Measurements from ENCODE around the gene PLCL1. TPM values are rescaled to one million over a fixed set of nuclear protein-coding genes. Genes with fewer than 3 reads are reported as not detected.

The PLCL1 gene
- total and polyA plus RNA-seq, 2 experiments from 2014 or later, result 0.80 to 2.3 TPM

GRCh38 chr2:197952540-197953202 lies 148.3 kb downstream of the PLCL1 start:
- no peak overlapping the region for H3K27ac ChIP-seq
- H3K9me2 ChIP-seq (ENCODE audit: insufficient read depth), result no peaks in the 10 kb centered on the region
- H3K27me3 ChIP-seq (replicated peaks; ENCODE audit: insufficient read depth), result no peaks in the 10 kb centered on the region
- H3K4me1 ChIP-seq (ENCODE audit: insufficient read depth), result peaks cover 11% of the 10 kb centered on the region
- no peaks in the 10 kb centered on the region for H3K79me2 ChIP-seq (ENCODE audit: insufficient read depth)
- in situ Hi-C loops (cut with MboI), result no loop called here
- no peak for DNase-seq
- TF ChIP-seq EZH2phosphoT487 (IDR thresholded peaks at IDR 0.05; ENCODE audit: insufficient read depth, low read depth) (no peak), EZH2 (IDR thresholded peaks at IDR 0.05; ENCODE audit: insufficient read depth, poor library complexity, severe bottlenecking) (no peak)
- no peaks in the 10 kb centered on the region for H4K20me1 ChIP-seq (ENCODE audit: insufficient read depth)
- H3K9me3 ChIP-seq (ENCODE audit: low read depth), result no peaks in the 10 kb centered on the region
- no peak overlapping the region for H3K4me2 ChIP-seq (ENCODE audit: unreplicated experiment)
- 83 to 88% methylated on average over 5 of the region's 5 CpGs for WGBS, 2 experiments (ENCODE audit: low coverage in 1 of 2, low lambda C conversion rate in 2 of 2, missing lambda C conversion rate in 2 of 2)
- H3K4me3 ChIP-seq, result no peak overlapping the region
- H3F3A ChIP-seq (ENCODE audit: insufficient read depth), result no peaks in the 10 kb centered on the region
- H3K9ac ChIP-seq, result no peak overlapping the region
- H3K36me3 ChIP-seq (ENCODE audit: low read depth), result no peaks in the 10 kb centered on the region
- no peak overlapping the region for H2AFZ ChIP-seq

GRCh38 chr2:197954328-197954727 lies 149.9 kb downstream of the PLCL1 start:
- Histone ChIP-seq H3K27ac (no peak overlapping the region), H3F3A (ENCODE audit: insufficient read depth) (no peaks in the 10 kb centered on the region; the same call in 1 of the 2 replicates)
- no peak for TF ChIP-seq EZH2phosphoT487 (IDR thresholded peaks at IDR 0.05; ENCODE audit: insufficient read depth, low read depth)
- TF ChIP-seq EZH2 (IDR thresholded peaks at IDR 0.05; ENCODE audit: insufficient read depth, poor library complexity, severe bottlenecking), result no peak

GRCh38 chr2:197958592-197959150 lies 154.3 kb downstream of the PLCL1 start:
- no peaks in the 10 kb centered on the region for H3K79me2 ChIP-seq (ENCODE audit: insufficient read depth)
- H3K27me3 ChIP-seq (replicated peaks; ENCODE audit: insufficient read depth), result no peaks in the 10 kb centered on the region
- TF ChIP-seq EZH2phosphoT487 (IDR thresholded peaks at IDR 0.05; ENCODE audit: insufficient read depth, low read depth), result no peak
- TF ChIP-seq EZH2 (IDR thresholded peaks at IDR 0.05; ENCODE audit: insufficient read depth, poor library complexity, severe bottlenecking), result no peak
- no peak overlapping the region for H2AFZ ChIP-seq
- no peak overlapping the region for H3K27ac ChIP-seq
- H3K9ac ChIP-seq, result no peak overlapping the region
- no peaks in the 10 kb centered on the region for H3K9me3 ChIP-seq (ENCODE audit: low read depth)
- DNase-seq, result peak; percentile 22
- H3K36me3 ChIP-seq (ENCODE audit: low read depth), result no peaks in the 10 kb centered on the region
- in situ Hi-C loops (cut with MboI), result no loop called here
- H3K4me1 ChIP-seq (ENCODE audit: insufficient read depth), result peaks cover 26% of the 10 kb centered on the region
- no peak overlapping the region for H3K4me2 ChIP-seq (ENCODE audit: unreplicated experiment)
- no peaks in the 10 kb centered on the region; the same call in 1 of the 2 replicates for H3F3A ChIP-seq (ENCODE audit: insufficient read depth)
- WGBS, 2 experiments (ENCODE audit: low coverage in 1 of 2, low lambda C conversion rate in 2 of 2, missing lambda C conversion rate in 2 of 2), result 45 to 53% methylated on average over 3 of the region's 3 CpGs
- no peaks in the 10 kb centered on the region for H4K20me1 ChIP-seq (ENCODE audit: insufficient read depth)
- H3K9me2 ChIP-seq (ENCODE audit: insufficient read depth), result no peaks in the 10 kb centered on the region
- H3K4me3 ChIP-seq, result no peak overlapping the region

More at GRCh38 chr2:197954328-197954727, 149.9 kb downstream of the PLCL1 start:
- Histone ChIP-seq H3K4me2 (ENCODE audit: unreplicated experiment) (no peak overlapping the region), H4K20me1 (ENCODE audit: insufficient read depth) (no peaks in the 10 kb centered on the region), H3K27me3 (replicated peaks; ENCODE audit: insufficient read depth) (no peaks in the 10 kb centered on the region), H3K79me2 (ENCODE audit: insufficient read depth) (no peaks in the 10 kb centered on the region), H3K9me2 (ENCODE audit: insufficient read depth) (no peaks in the 10 kb centered on the region), H2AFZ (no peak overlapping the region), H3K9me3 (ENCODE audit: low read depth) (no peaks in the 10 kb centered on the region), H3K4me3 (no peak overlapping the region), H3K36me3 (ENCODE audit: low read depth) (no peaks in the 10 kb centered on the region), H3K9ac (no peak overlapping the region), H3K4me1 (ENCODE audit: insufficient read depth) (peaks cover 22% of the 10 kb centered on the region)
- DNase-seq, result no peak
- in situ Hi-C loops (cut with MboI), result no loop called here
- 75 to 76% methylated on average over 4 of the region's 4 CpGs for WGBS, 2 experiments (ENCODE audit: low coverage in 1 of 2, low lambda C conversion rate in 2 of 2, missing lambda C conversion rate in 2 of 2)

- DNase-seq, result peak; percentile 29
- in situ Hi-C loops (cut with MboI), result no loop called here
- WGBS, 2 experiments (ENCODE audit: low coverage in 1 of 2, low lambda C conversion rate in 2 of 2, missing lambda C conversion rate in 2 of 2), result 85 to 90% methylated on average over 1 of the region's 1 CpG
Observed at GRCh38 chr2:197959383-197959782, 155.0 kb downstream of the PLCL1 start.

More at GRCh38 chr2:197959383-197959782, 155.0 kb downstream of the PLCL1 start:
- Histone ChIP-seq H3F3A (ENCODE audit: insufficient read depth) (no peaks in the 10 kb centered on the region; the same call in 1 of the 2 replicates), H3K9ac (no peak overlapping the region), H3K4me1 (ENCODE audit: insufficient read depth) (peaks cover 22% of the 10 kb centered on the region), H3K79me2 (ENCODE audit: insufficient read depth) (no peaks in the 10 kb centered on the region), H3K4me3 (no peak overlapping the region), H2AFZ (no peak overlapping the region), H3K9me2 (ENCODE audit: insufficient read depth) (no peaks in the 10 kb centered on the region), H3K36me3 (ENCODE audit: low read depth) (no peaks in the 10 kb centered on the region), H3K27me3 (replicated peaks; ENCODE audit: insufficient read depth) (no peaks in the 10 kb centered on the region), H4K20me1 (ENCODE audit: insufficient read depth) (no peaks in the 10 kb centered on the region), H3K9me3 (ENCODE audit: low read depth) (no peaks in the 10 kb centered on the region), H3K27ac (no peak overlapping the region), H3K4me2 (ENCODE audit: unreplicated experiment) (no peak overlapping the region)
- TF ChIP-seq EZH2 (IDR thresholded peaks at IDR 0.05; ENCODE audit: insufficient read depth, poor library complexity, severe bottlenecking) (no peak), EZH2phosphoT487 (IDR thresholded peaks at IDR 0.05; ENCODE audit: insufficient read depth, low read depth) (no peak)

Measured in GM23248 (cell line).